Peyer's patch (tissue), 4 donors: ENCODE measurements around the gene PARVB. TPM values are rescaled to one million over a fixed set of nuclear protein-coding genes. Genes with fewer than 3 reads are reported as not detected.

Experiments used
- DNase-seq, 3 donors: peaks; one replicate each; pipeline ENCODE4 v3.0.0-alpha.2; 2017 to 2019
- H3K27ac ChIP-seq, 4 donors: fragments of 200-600 bp; sonication (generic); one replicate each; pipeline ENCODE4 v1.5.1; 2016 to 2019
- H3K27me3 ChIP-seq, 2 donors: fragments of 200-600 bp; sonication (generic); one replicate each; pipeline ENCODE4 v1.5.1; 2019
- H3K36me3 ChIP-seq, 3 donors: fragments of 200-600 bp; sonication (generic); one replicate each; pipeline ENCODE4 v1.5.1; 2016 to 2019
- H3K4me1 ChIP-seq, 4 donors: fragments of 200-600 bp; sonication (generic); one replicate each; pipeline ENCODE4 v1.5.1; 2016 to 2019
- H3K4me3 ChIP-seq, 4 donors: fragments of 200-600 bp; sonication (generic); 1 replicate in 3 of 4; 2 replicates in 1 of 4; pipeline ENCODE4 v1.5.1; 2016 to 2019; ENCODE audit warnings: mild to moderate bottlenecking in 1 of 4
- H3K9me3 ChIP-seq, 4 donors: fragments of 200-600 bp; sonication (generic); one replicate each; pipeline ENCODE4 v1.5.1; 2016 to 2019; ENCODE audit warnings: mild to moderate bottlenecking in 1 of 4
- POLR2A ChIP-seq, 2 donors: fragments of 450-650 bp; IDR thresholded peaks; one replicate each; pipeline ENCODE4 v1.5.1; 2017; ENCODE audit warnings: antibody characterized with exemption in 2 of 2, mild to moderate bottlenecking in 2 of 2, moderate library complexity in 2 of 2
- total RNA-seq, 4 donors: library from RNA; depleted of rRNA; stranded (reverse); fragments of >200 nt; gene quantifications; one replicate each; pipeline ENCODE4 v1.1.0, GENCODE V29; 2016
- TF ChIP-seq, protein P1 (sequence below), 6 experiments: fragments of 450-650 bp in 4 of 6; fragments of 200-600 bp in 2 of 6; sonication (generic) in 1 of 6; IDR thresholded peaks; one replicate each; pipeline ENCODE4 v1.5.1; 2017 to 2019; ENCODE audit warnings: antibody characterized with exemption in 6 of 6, mild to moderate bottlenecking in 3 of 6, moderate library complexity in 1 of 6

The PARVB gene
- total RNA-seq, 4 donors from 2014 or later, result 1.8 to 71.8 (median 7.7) TPM

DNA sequence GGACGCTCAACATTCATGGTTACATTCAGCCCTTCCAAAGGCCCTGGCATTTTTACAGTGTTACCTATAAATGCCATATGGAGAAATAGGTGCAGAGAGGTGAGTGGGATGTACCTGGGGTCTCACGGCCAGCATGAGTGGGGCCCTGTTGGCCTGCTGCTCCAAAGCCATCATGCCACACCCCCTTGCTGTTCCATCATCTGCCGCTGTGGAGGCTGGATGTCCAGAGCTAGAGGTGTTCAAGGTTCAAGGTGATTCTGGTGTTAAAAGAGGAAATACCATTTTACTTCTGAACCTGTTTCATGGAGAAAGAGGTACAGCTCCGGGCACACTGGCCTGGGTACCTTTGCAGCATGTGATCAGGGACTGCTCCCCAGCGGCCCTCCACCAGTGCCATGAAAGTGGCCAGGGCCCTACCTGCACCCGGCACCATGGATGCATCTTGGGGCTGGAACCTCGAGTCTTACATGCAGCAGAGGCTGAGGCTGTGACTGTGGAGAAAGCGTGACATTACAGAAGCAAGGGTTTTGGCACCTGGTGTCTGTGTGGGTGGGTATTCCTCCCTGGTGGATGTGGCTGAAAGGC lies 68.6 kb downstream of the PARVB start:
- Histone ChIP-seq H3K27ac (no peak overlapping the region), H3K36me3 (no peaks in the 10 kb centered on the region), H3K4me1 (no peaks in the 10 kb centered on the region), H3K9me3 (no peaks in the 10 kb centered on the region), H3K4me3 (no peak overlapping the region), H3K27me3 (no peaks in the 10 kb centered on the region)
- DNase-seq, result no peak
- TF ChIP-seq POLR2A (IDR thresholded peaks at IDR 0.05), result no peak
- TF ChIP-seq, protein P1, sequence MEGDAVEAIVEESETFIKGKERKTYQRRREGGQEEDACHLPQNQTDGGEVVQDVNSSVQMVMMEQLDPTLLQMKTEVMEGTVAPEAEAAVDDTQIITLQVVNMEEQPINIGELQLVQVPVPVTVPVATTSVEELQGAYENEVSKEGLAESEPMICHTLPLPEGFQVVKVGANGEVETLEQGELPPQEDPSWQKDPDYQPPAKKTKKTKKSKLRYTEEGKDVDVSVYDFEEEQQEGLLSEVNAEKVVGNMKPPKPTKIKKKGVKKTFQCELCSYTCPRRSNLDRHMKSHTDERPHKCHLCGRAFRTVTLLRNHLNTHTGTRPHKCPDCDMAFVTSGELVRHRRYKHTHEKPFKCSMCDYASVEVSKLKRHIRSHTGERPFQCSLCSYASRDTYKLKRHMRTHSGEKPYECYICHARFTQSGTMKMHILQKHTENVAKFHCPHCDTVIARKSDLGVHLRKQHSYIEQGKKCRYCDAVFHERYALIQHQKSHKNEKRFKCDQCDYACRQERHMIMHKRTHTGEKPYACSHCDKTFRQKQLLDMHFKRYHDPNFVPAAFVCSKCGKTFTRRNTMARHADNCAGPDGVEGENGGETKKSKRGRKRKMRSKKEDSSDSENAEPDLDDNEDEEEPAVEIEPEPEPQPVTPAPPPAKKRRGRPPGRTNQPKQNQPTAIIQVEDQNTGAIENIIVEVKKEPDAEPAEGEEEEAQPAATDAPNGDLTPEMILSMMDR (IDR thresholded peaks at IDR 0.05), result no peak

DNA sequence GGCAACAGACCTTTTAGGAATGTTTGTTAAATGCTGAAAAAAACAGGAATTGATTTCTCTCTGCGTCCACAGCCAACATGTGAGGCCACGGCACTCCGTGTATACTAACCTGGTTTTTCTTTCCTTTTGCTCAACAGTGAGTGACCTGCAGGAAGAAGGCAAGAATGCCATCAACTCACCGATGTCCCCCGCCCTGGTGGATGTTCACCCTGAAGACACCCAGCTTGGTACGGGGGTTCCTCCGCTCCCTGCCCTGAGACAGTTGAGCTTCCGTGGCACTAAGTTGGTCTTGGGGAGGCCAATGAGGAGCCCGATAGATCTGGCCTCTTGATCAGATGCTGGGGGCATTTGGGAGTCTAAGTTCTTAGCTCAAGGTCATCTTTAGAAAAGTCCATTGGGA lies 69.7 kb downstream of the PARVB start:
- H3K9me3 ChIP-seq, result no peaks in the 10 kb centered on the region
- no peaks in the 10 kb centered on the region for H3K27me3 ChIP-seq
- TF ChIP-seq POLR2A (IDR thresholded peaks at IDR 0.05), result no peak
- TF ChIP-seq, protein P1 (IDR thresholded peaks at IDR 0.05), result no peak
- no peak overlapping the region for H3K4me3 ChIP-seq
- no peaks in the 10 kb centered on the region for H3K4me1 ChIP-seq
- no peak overlapping the region for H3K27ac ChIP-seq
- DNase-seq, result no peak
- H3K36me3 ChIP-seq, result no peaks in the 10 kb centered on the region

GRCh38 chr22:44094751-44095302 lies 70.7 kb downstream of the PARVB start:
- TF ChIP-seq, protein P1 (IDR thresholded peaks at IDR 0.05), result no peak
- no peak for TF ChIP-seq POLR2A (IDR thresholded peaks at IDR 0.05)
- DNase-seq, result no peak
- H3K27ac ChIP-seq, result no peak overlapping the region
- H3K4me3 ChIP-seq, result no peak overlapping the region
- H3K36me3 ChIP-seq, result no peaks in the 10 kb centered on the region
- no peaks in the 10 kb centered on the region for H3K27me3 ChIP-seq
- H3K9me3 ChIP-seq, result no peaks in the 10 kb centered on the region
- no peaks in the 10 kb centered on the region for H3K4me1 ChIP-seq

GRCh38 chr22:44096736-44097135 lies 72.6 kb downstream of the PARVB start:
- Histone ChIP-seq H3K27me3 (no peaks in the 10 kb centered on the region), H3K4me1 (no peaks in the 10 kb centered on the region), H3K4me3 (no peak overlapping the region), H3K36me3 (no peaks in the 10 kb centered on the region), H3K27ac (no peak overlapping the region), H3K9me3 (no peaks in the 10 kb centered on the region)
- TF ChIP-seq, protein P1 (IDR thresholded peaks at IDR 0.05), result no peak
- no peak for TF ChIP-seq POLR2A (IDR thresholded peaks at IDR 0.05)
- no peak for DNase-seq

- TF ChIP-seq, protein P1 (IDR thresholded peaks at IDR 0.05), result no peak
- TF ChIP-seq POLR2A (IDR thresholded peaks at IDR 0.05), result no peak
- no peak overlapping the region for H3K27ac ChIP-seq
- no peak for DNase-seq
- H3K4me1 ChIP-seq, result no peaks in the 10 kb centered on the region
- H3K27me3 ChIP-seq, result no peaks in the 10 kb centered on the region
- no peaks in the 10 kb centered on the region for H3K9me3 ChIP-seq
- H3K4me3 ChIP-seq, result no peak overlapping the region
- no peaks in the 10 kb centered on the region for H3K36me3 ChIP-seq
Observed at GRCh38 chr22:44097263-44098020, 73.3 kb downstream of the PARVB start.
